ENCODE data around the gene HDAC4.

GRCh38 chr2:239148495-239149200 is 252.2 kb downstream of the HDAC4 start:
- TF ChIP-seq, protein P1, sequence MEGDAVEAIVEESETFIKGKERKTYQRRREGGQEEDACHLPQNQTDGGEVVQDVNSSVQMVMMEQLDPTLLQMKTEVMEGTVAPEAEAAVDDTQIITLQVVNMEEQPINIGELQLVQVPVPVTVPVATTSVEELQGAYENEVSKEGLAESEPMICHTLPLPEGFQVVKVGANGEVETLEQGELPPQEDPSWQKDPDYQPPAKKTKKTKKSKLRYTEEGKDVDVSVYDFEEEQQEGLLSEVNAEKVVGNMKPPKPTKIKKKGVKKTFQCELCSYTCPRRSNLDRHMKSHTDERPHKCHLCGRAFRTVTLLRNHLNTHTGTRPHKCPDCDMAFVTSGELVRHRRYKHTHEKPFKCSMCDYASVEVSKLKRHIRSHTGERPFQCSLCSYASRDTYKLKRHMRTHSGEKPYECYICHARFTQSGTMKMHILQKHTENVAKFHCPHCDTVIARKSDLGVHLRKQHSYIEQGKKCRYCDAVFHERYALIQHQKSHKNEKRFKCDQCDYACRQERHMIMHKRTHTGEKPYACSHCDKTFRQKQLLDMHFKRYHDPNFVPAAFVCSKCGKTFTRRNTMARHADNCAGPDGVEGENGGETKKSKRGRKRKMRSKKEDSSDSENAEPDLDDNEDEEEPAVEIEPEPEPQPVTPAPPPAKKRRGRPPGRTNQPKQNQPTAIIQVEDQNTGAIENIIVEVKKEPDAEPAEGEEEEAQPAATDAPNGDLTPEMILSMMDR (IDR thresholded peaks at IDR 0.05; ENCODE audit: poor library complexity) = no peak
- TF ChIP-seq EZH2phosphoT487 (IDR thresholded peaks at IDR 0.05; ENCODE audit: low read depth, severe bottlenecking, unreplicated experiment) (no peak), EZH2 (IDR thresholded peaks at IDR 0.05; ENCODE audit: borderline replicate concordance) (no peak)
